Right lobe of liver (tissue), 6 donors: Measurements from ENCODE around the gene KLHL15. TPM values are rescaled to one million over a fixed set of nuclear protein-coding genes. Genes with fewer than 3 reads are reported as not detected.

ENCODE experiments used
- ATAC-seq, 4 donors: fragments of 200-7000 bp; cut with Tn5 transposase; one replicate each; pipeline ENCODE4 v1.9.1; 2020; ENCODE audit warnings: mild to moderate bottlenecking in 4 of 4, moderate library complexity in 4 of 4
- DNase-seq, 3 donors: peaks; one replicate each; pipeline ENCODE4 v3.0.0-alpha.2; 2020
- H3K27ac ChIP-seq, 3 donors: fragments of 200-600 bp; one replicate each; pipeline ENCODE4 v1.8.0; 2022
- H3K27me3 ChIP-seq, 2 donors: fragments of 200-600 bp; one replicate each; pipeline ENCODE4 v1.8.0; 2022
- H3K36me3 ChIP-seq, 4 donors: fragments of 200-600 bp; sonication (generic) in 1 of 4; one replicate each; pipeline versions ENCODE4 v1.5.1 to v1.8.0; 2017 to 2022; ENCODE audit warnings: control low read depth in 1 of 4
- H3K4me1 ChIP-seq, 4 donors: fragments of 200-600 bp; sonication (generic) in 1 of 4; one replicate each; pipeline versions ENCODE4 v1.5.1 to v1.8.0; 2017 to 2022; ENCODE audit warnings: control low read depth in 1 of 4
- H3K4me3 ChIP-seq, 3 donors: fragments of 200-600 bp; one replicate each; pipeline ENCODE4 v1.8.0; 2022
- H3K9me3 ChIP-seq, 4 donors: fragments of 200-600 bp; sonication (generic) in 1 of 4; one replicate each; pipeline versions ENCODE4 v1.5.1 to v1.8.0; 2017 to 2022; ENCODE audit warnings: control low read depth in 1 of 4
- POLR2A ChIP-seq: fragments of 450-650 bp; IDR thresholded peaks from one replicate; pipeline ENCODE4 v1.6.1; 2017; ENCODE audit warnings: antibody characterized with exemption, mild to moderate bottlenecking
- WGBS: methylation state at CpG from one replicate; pipeline ENCODE4 v1.1.6; 2018; ENCODE audit warnings: low coverage, low lambda C conversion rate; ENCODE audit not compliant: insufficient coverage; ENCODE audit errors: missing lambda C conversion rate; 5-methylcytosine and 5-hydroxymethylcytosine counted together
- intact Hi-C, 2 donors: fragments of 100-400 bp; cut with DNase I; formaldehyde crosslinking; loops; one replicate each; pipeline versions ENCODE4 v1.11.2 to v1.14.1; 2022
- total RNA-seq, 6 experiments: library from RNA; depleted of rRNA in 2 of 6; stranded (reverse); fragments of >200 nt in 2 of 6; fragmentation: NEBNext Ultra II Directional in 3 of 6; extraction: Animal tissue kit (Norgen Biotek cat#: 25700) in 3 of 6; gene quantifications; one replicate each; pipeline versions ENCODE4 v1.1.0 to v1.2.4, GENCODE V29; 2016 to 2023
- TF ChIP-seq, protein P1 (sequence below), 4 donors: fragments of 200-600 bp in 3 of 4; fragments of 450-650 bp in 1 of 4; IDR thresholded peaks; one replicate each; pipeline versions ENCODE4 v1.5.1 to v1.8.0; 2016 to 2022; ENCODE audit warnings: antibody characterized with exemption in 4 of 4, mild to moderate bottlenecking in 2 of 4
- donor health status: DM: no; HTN: yes; CAD: no.
- donor health status: DM: no; HTN: no; CAD: no.
- donor health status: DM: no; HTN: no; CAD: no.
- donor health status: DM: no; HTN: yes; CAD: no.
- donor health status: DM: no; HTN: yes; CAD: no.

Gene KLHL15
- total RNA-seq, 6 experiments from 2014 or later: 4.7 to 6.7 (median 6.0) TPM

DNA sequence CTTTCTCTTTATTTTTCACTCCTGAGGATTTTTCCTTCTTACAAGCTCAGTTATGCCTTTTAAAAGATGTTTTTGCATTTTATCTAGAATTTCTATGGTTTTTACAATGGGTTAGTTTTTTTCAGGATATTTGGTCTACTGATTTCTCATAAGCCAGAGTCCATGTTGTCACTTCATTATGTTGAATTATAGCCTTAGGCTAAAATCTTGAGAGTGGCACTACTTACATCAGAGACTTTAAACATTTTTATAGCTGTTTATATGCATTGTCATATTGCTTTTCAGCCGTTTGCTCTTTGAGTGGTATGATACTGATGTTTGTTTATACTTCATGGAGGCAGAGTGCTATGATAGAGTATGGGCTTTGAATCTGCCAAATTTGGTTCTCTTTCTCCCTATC, 82.8 kb downstream of the KLHL15 start:
- DNase-seq (no peak), ATAC-seq (no peak)
- intact Hi-C loops: no loop called here
- H3K27ac ChIP-seq: no peak overlapping the region
- H3K27me3 ChIP-seq: no peaks in the 10 kb centered on the region
- H3K9me3 ChIP-seq: no peaks in the 10 kb centered on the region
- no peak overlapping the region for H3K4me3 ChIP-seq
- H3K4me1 ChIP-seq: no peaks in the 10 kb centered on the region
- no peaks in the 10 kb centered on the region for H3K36me3 ChIP-seq
- TF ChIP-seq POLR2A: no peak
- TF ChIP-seq, protein P1, sequence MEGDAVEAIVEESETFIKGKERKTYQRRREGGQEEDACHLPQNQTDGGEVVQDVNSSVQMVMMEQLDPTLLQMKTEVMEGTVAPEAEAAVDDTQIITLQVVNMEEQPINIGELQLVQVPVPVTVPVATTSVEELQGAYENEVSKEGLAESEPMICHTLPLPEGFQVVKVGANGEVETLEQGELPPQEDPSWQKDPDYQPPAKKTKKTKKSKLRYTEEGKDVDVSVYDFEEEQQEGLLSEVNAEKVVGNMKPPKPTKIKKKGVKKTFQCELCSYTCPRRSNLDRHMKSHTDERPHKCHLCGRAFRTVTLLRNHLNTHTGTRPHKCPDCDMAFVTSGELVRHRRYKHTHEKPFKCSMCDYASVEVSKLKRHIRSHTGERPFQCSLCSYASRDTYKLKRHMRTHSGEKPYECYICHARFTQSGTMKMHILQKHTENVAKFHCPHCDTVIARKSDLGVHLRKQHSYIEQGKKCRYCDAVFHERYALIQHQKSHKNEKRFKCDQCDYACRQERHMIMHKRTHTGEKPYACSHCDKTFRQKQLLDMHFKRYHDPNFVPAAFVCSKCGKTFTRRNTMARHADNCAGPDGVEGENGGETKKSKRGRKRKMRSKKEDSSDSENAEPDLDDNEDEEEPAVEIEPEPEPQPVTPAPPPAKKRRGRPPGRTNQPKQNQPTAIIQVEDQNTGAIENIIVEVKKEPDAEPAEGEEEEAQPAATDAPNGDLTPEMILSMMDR (IDR thresholded peaks at IDR 0.05): no peak
- WGBS: 13% methylated on average over 1 of the region's 1 CpG

DNA sequence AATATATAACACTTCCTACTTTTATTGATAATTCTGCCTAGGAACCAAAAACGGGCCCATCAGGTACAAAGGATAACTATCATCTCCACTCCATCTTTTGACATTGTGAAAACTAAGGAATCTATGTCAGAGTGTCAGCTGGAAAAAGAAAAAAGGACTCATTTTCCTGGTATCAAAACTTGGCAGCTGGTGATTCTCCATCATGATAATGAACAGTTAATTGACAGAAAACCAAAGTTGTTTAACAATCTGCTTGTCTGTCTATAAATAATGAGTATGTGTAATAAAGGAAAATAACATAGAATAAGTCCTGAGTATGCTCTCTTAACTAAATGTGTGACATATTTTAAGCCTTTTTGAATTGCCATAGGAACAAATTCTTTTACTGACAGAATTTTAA, 87.8 kb downstream of the KLHL15 start:
- no peak for DNase-seq
- WGBS: 25% methylated on average over 1 of the region's 1 CpG
- no peak overlapping the region for H3K27ac ChIP-seq
- H3K9me3 ChIP-seq: no peaks in the 10 kb centered on the region
- TF ChIP-seq POLR2A: no peak
- TF ChIP-seq, protein P1 (IDR thresholded peaks at IDR 0.05): no peak
- H3K36me3 ChIP-seq: no peaks in the 10 kb centered on the region
- intact Hi-C loops: no loop called here
- H3K4me1 ChIP-seq: no peaks in the 10 kb centered on the region
- no peaks in the 10 kb centered on the region for H3K27me3 ChIP-seq
- no peak for ATAC-seq
- H3K4me3 ChIP-seq: no peak overlapping the region

DNA sequence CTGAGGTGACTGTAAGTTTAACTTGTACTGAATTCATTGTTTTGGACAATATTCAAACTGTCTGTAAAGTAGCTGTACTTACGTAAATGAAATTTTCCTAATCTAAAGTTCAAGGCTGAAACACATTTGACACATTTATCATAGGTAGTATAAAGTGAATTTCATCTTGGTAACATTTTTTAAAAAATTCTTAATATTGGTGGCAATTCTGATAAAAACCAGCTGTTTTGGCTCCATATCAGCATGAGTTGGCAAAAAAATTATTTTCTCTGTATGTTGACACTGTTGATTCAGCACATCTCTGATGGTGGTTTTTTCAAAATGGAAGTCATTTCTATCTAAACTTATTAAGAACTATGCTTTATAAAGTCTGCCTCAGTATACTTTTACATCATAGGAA, 88.3 kb downstream of the KLHL15 start:
- Histone ChIP-seq H3K27me3 (no peaks in the 10 kb centered on the region), H3K4me3 (no peak overlapping the region), H3K27ac (no peak overlapping the region), H3K36me3 (no peaks in the 10 kb centered on the region), H3K9me3 (no peaks in the 10 kb centered on the region), H3K4me1 (no peaks in the 10 kb centered on the region)
- TF ChIP-seq, protein P1 (IDR thresholded peaks at IDR 0.05): no peak
- no peak for TF ChIP-seq POLR2A
- DNase-seq (no peak), ATAC-seq (no peak)
- intact Hi-C loops: no loop called here
- WGBS: 29% methylated on average over 1 of the region's 1 CpG

DNA sequence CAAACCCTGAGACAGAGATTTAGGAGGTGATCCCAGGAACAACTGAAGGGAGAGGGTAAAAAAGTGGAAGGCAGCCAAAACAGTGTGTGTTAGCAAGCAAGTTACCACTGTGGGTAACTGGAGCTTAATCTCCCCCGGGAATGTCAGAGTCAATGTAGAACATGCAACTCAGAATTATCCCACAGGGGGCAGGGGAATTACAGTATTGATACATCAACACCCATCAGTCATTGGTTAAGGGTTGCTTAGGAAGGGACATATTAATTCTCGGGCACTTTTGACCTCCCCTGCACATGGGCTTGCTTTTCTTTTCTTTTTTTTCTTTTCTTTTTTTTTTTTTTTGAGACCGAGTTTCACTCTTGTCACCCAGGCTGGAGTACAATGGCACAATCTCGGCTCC, 89.9 kb downstream of the KLHL15 start:
- H3K9me3 ChIP-seq: no peaks in the 10 kb centered on the region
- no peak for DNase-seq
- TF ChIP-seq POLR2A: no peak
- TF ChIP-seq, protein P1 (IDR thresholded peaks at IDR 0.05): no peak
- no peak overlapping the region for H3K4me3 ChIP-seq
- H3K27ac ChIP-seq: no peak overlapping the region
- intact Hi-C loops: no loop called here
- ATAC-seq: no peak
- WGBS: 71% methylated on average over 1 of the region's 4 CpGs
- H3K4me1 ChIP-seq: no peaks in the 10 kb centered on the region
- no peaks in the 10 kb centered on the region for H3K27me3 ChIP-seq
- H3K36me3 ChIP-seq: no peaks in the 10 kb centered on the region

DNA sequence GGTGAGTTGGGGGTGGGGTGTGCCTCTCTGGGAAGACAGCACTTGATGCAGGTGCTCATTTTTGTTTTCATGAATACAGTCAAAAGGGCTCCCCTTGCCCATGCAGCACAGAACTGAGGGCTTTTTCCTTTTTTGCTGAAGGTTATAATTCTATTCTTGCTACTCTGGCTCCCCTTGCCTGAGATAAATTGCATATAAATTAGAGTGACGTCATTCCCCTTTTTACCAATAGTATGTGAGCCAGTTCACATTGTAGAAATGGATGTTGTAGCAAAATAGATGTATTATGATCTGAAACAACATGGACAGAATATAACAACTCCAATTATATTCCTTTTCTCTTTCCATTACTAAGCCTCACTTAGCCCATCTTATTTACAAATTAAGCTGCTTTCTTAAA, 90.8 kb downstream of the KLHL15 start:
- Histone ChIP-seq H3K36me3 (no peaks in the 10 kb centered on the region), H3K27me3 (no peaks in the 10 kb centered on the region), H3K9me3 (no peaks in the 10 kb centered on the region), H3K27ac (no peak overlapping the region), H3K4me1 (no peaks in the 10 kb centered on the region), H3K4me3 (no peak overlapping the region)
- WGBS: 13% methylated on average over 1 of the region's 1 CpG
- TF ChIP-seq POLR2A: no peak
- TF ChIP-seq, protein P1 (IDR thresholded peaks at IDR 0.05): no peak
- intact Hi-C loops: no loop called here
- ATAC-seq: no peak
- no peak for DNase-seq
